Esophagus squamous epithelium (tissue), 5 donors: ENCODE measurements around the gene RNF126. TPM values are rescaled to one million over a fixed set of nuclear protein-coding genes. Genes with fewer than 3 reads are reported as not detected.
A peak's percentile ranks its signal among the peaks of the same experiment; 100 is the strongest.
"Not testable (repeated sequence)": the region's sequence is repeated elsewhere in the genome, so short reads cannot be mapped to it uniquely, and the experiment has no call there.

ENCODE experiments used
- DNase-seq: peaks from one replicate; lab custom pipeline; 2025; lab: John Stamatoyannopoulos, UW
- H3K27ac ChIP-seq, 4 donors: fragments of 200-600 bp; sonication (generic); one replicate each; pipeline ENCODE4 v1.5.1; 2016 to 2019; ENCODE audit warnings: mild to moderate bottlenecking in 1 of 4
- H3K27me3 ChIP-seq, 4 donors: fragments of 200-600 bp; sonication (generic); 1 replicate in 3 of 4; 2 replicates in 1 of 4; pipeline versions ENCODE4 v1.5.1 to v1.6.0; 2017 to 2021; ENCODE audit warnings: antibody characterized with exemption in 1 of 4
- H3K36me3 ChIP-seq, 3 donors: fragments of 200-600 bp; sonication (generic); one replicate each; pipeline ENCODE4 v1.5.1; 2016 to 2019
- H3K4me1 ChIP-seq, 3 donors: fragments of 200-600 bp; sonication (generic); one replicate each; pipeline ENCODE4 v1.5.1; 2017 to 2019
- H3K4me3 ChIP-seq, 4 donors: fragments of 200-600 bp; sonication (generic); 1 replicate in 3 of 4; 2 replicates in 1 of 4; pipeline ENCODE4 v1.5.1; 2016 to 2019; ENCODE audit warnings: mild to moderate bottlenecking in 2 of 4, moderate library complexity in 1 of 4
- H3K9me3 ChIP-seq, 3 donors: fragments of 200-600 bp; sonication (generic); one replicate each; pipeline ENCODE4 v1.5.1; 2016 to 2019
- POLR2A ChIP-seq, 4 donors: fragments of 450-650 bp; IDR thresholded peaks; one replicate each; pipeline ENCODE4 v1.6.1; 2017; ENCODE audit warnings: antibody characterized with exemption in 4 of 4, mild to moderate bottlenecking in 4 of 4, moderate library complexity in 3 of 4
- WGBS, 2 donors: methylation state at CpG; one replicate each; pipeline ENCODE4 v1.1.5; 2018; 5-methylcytosine and 5-hydroxymethylcytosine counted together
- intact Hi-C: fragments of 100-400 bp; cut with DNase I; formaldehyde crosslinking; loops from one replicate; pipeline ENCODE4 v1.15.0; 2022
- total RNA-seq, 4 donors: library from RNA; depleted of rRNA; stranded (reverse); fragments of >200 nt; gene quantifications; one replicate each; pipeline ENCODE4 v1.1.0, GENCODE V29; 2016
- TF ChIP-seq, protein P1 (sequence below), 6 experiments: fragments of 450-650 bp in 4 of 6; fragments of 200-600 bp in 2 of 6; sonication (generic) in 2 of 6; IDR thresholded peaks; one replicate each; pipeline ENCODE4 v1.5.1; 2016 to 2019; ENCODE audit warnings: antibody characterized with exemption in 6 of 6, mild to moderate bottlenecking in 4 of 6, moderate library complexity in 4 of 6
- donor health status: DM: yes; HTN: yes; CAD: no.

The RNF126 gene
- total RNA-seq, 4 donors from 2014 or later, result 82.1 to 118 (median 98.4) TPM

DNA sequence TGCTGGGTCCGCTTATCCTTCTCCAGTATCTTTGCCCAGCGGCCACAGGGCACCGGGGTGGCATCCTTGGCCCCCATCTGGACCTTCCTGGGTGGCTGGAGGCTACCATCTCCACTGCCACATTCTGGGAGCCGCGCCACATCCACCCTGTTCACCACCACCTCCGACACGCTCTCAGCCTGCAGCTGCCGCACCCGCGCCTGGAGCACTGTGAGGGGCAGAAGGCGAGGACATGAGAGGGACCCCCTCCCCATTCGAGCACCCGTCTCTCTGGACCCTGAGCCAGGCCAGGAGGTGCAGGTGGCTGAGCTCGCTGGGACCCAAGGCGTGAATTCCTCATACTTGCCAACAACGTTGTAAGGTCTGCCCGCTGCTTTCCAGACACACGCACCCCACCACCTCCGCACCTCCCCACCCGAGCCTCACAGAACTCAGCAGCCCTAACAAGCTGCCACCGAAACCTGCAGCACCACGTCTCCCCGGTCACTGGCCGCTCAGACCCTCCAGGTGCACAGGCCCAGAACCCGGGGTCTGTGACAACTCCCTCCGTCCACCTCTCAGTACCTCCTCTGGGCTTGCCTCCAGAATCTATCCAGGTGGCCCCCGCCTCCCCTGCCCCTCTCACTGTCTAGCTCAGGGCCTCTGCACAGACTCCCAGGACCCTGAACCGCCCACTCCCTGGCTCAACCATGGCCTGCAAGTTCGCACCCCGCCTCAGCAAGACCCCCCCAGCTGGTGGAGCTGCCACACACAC lies 32.9 kb downstream of the RNF126 start:
- 90% methylated on average over 2 to 24 of the region's 30 CpGs for WGBS, 2 donors
- Histone ChIP-seq H3K36me3 (peaks cover 0 to 62% (median 16%) of the 10 kb centered on the region in 3 donors), H3K4me1 (peaks cover 19 to 31% (median 20%) of the 10 kb centered on the region in 3 donors), H3K27ac (no peak overlapping the region), H3K4me3 (no peak overlapping the region), H3K27me3 (no peaks in the 10 kb centered on the region), H3K9me3 (no peaks in the 10 kb centered on the region)
- no peak for DNase-seq
- TF ChIP-seq, protein P1, sequence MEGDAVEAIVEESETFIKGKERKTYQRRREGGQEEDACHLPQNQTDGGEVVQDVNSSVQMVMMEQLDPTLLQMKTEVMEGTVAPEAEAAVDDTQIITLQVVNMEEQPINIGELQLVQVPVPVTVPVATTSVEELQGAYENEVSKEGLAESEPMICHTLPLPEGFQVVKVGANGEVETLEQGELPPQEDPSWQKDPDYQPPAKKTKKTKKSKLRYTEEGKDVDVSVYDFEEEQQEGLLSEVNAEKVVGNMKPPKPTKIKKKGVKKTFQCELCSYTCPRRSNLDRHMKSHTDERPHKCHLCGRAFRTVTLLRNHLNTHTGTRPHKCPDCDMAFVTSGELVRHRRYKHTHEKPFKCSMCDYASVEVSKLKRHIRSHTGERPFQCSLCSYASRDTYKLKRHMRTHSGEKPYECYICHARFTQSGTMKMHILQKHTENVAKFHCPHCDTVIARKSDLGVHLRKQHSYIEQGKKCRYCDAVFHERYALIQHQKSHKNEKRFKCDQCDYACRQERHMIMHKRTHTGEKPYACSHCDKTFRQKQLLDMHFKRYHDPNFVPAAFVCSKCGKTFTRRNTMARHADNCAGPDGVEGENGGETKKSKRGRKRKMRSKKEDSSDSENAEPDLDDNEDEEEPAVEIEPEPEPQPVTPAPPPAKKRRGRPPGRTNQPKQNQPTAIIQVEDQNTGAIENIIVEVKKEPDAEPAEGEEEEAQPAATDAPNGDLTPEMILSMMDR (IDR thresholded peaks at IDR 0.05), result no peak
- no peak for TF ChIP-seq POLR2A (IDR thresholded peaks at IDR 0.05)
- intact Hi-C loops, result no loop called here

DNA sequence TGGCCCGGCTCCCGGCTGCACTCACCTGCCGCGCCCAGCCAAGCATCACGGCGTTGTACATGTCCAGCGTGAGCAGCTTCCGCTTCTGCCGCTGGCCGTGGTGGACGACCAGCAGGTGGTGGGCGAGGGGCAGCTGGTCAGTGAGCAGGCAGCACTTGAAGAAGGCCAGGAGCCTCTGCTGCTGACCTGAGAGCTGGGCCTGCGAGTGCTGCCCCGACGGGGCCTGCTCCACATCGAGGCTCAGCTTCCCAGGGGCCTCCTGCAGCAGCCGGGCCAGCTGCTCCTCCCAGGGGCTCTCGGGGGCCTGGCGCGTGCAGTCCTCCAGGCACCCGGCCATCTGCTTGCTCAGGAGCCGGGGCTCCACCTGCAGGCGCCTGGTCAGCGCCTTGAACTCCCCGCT lies 33.5 kb downstream of the RNF126 start:
- H3K9me3 ChIP-seq, intact Hi-C loops, H3K4me3 ChIP-seq, H3K27me3 ChIP-seq, H3K27ac ChIP-seq, DNase-seq: not testable (repeated sequence)
- Histone ChIP-seq H3K36me3 (peaks cover 0 to 69% (median 16%) of the 10 kb centered on the region in 3 donors), H3K4me1 (peaks cover 19 to 26% (median 19%) of the 10 kb centered on the region in 3 donors)
- WGBS, 2 donors, result 86% methylated on average over 14 of the region's 25 CpGs; no CpG with 5 or more reads in 1 of the 2 donors

DNA sequence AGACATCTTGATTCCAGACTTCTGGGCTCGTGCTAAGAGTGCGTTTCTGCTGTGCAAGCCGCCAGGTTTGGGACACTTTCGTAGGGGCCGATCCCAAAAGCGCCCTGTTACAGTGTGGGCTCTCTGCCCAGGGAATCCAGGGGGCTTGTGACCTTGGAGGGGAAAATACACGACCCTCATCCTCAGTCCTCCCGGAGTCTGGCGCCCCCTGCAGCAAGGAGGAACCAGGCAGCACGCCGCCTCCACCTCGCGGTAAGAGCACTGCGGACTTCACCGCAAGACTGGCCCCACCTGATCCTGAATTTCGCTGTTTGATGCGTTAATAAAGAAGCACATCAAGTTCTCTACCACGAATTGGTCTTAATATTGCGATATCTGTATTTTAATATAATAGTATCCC lies 34.8 kb downstream of the RNF126 start:
- Histone ChIP-seq H3K27me3 (no peaks in the 10 kb centered on the region), H3K27ac (no peak overlapping the region), H3K9me3 (no peaks in the 10 kb centered on the region), H3K4me3 (no peak overlapping the region), H3K36me3 (peaks cover 0 to 82% (median 16%) of the 10 kb centered on the region in 3 donors), H3K4me1 (peaks cover 11 to 21% (median 12%) of the 10 kb centered on the region in 3 donors)
- no peak for DNase-seq
- intact Hi-C loops, result no loop called here
- TF ChIP-seq, protein P1 (IDR thresholded peaks at IDR 0.05), result peak in 1 of 6 experiments; percentile 22
- TF ChIP-seq POLR2A (IDR thresholded peaks at IDR 0.05), result no peak
- 81 to 87% methylated on average over 13 to 17 of the region's 19 CpGs for WGBS, 2 donors

DNA sequence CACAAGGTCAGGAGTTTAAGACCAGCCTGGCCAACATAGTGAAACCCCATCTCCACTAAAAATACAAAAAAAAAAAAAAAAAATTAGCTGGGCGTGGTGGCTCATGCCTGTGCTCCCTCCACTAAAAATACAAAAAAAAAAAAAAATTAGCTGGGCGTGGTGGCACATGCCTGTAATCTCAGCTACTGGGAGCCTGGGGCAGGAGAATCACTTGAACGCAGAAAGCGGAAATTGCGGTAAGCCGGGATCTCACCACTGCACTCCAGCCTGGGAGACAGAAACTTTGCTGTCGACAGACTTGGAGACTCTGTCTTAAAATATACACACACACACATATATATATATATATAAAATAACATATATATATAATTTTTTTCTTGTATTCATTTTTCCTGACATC lies 36.4 kb downstream of the RNF126 start:
- WGBS, 2 donors, result 48 to 54% methylated on average over 6 to 7 of the region's 7 CpGs
- DNase-seq, H3K4me1 ChIP-seq, H3K27ac ChIP-seq, H3K9me3 ChIP-seq, H3K4me3 ChIP-seq, intact Hi-C loops, H3K27me3 ChIP-seq: not testable (repeated sequence)
- peaks cover 14 to 93% (median 26%) of the 10 kb centered on the region in 3 donors for H3K36me3 ChIP-seq

DNA sequence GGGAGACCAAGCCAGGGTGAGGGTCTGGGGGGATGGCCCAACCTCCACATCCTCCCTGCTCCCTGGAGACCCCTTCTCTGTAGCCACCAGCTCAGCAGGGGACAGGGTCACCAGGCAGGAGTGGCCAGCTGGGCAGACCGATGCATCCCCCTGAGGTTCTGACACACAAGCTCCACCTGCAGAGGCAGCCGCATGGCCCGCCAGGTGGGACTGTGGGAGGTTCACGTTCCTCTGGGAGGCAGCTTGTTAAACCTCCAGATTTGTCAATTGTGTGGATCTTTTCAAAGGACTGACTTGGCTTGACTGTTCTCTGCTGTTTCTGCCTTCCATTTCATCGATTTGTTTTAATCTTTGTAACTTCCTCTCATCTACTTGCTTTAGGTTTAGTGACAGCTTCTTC lies 37.8 kb downstream of the RNF126 start:
- 82 to 87% methylated on average over 4 of the region's 5 CpGs for WGBS, 2 donors
- TF ChIP-seq, protein P1 (IDR thresholded peaks at IDR 0.05), result no peak
- no peak for TF ChIP-seq POLR2A (IDR thresholded peaks at IDR 0.05)
- no peak for DNase-seq
- no peaks in the 10 kb centered on the region for H3K9me3 ChIP-seq
- intact Hi-C loops, result no loop called here
- H3K4me3 ChIP-seq, result no peak overlapping the region
- no peaks in the 10 kb centered on the region for H3K27me3 ChIP-seq
- peaks cover 16 to 93% (median 27%) of the 10 kb centered on the region in 3 donors for H3K36me3 ChIP-seq
- H3K4me1 ChIP-seq, result peaks cover 0 to 6% (median 0%) of the 10 kb centered on the region in 3 donors
- H3K27ac ChIP-seq, result no peak overlapping the region

- Histone ChIP-seq H3K27ac (peak overlapping the region in 2 of 4 donors; percentile 14 to 26), H3K27me3 (no peaks in the 10 kb centered on the region), H3K9me3 (no peaks in the 10 kb centered on the region), H3K4me1 (peaks cover 0 to 6% (median 0%) of the 10 kb centered on the region in 3 donors), H3K36me3 (peaks cover 23 to 93% (median 34%) of the 10 kb centered on the region in 3 donors), H3K4me3 (no peak overlapping the region)
- TF ChIP-seq POLR2A (IDR thresholded peaks at IDR 0.05), result no peak
- TF ChIP-seq, protein P1 (IDR thresholded peaks at IDR 0.05), result no peak
- intact Hi-C loops, result no loop called here
- 93 to 100% methylated on average over 2 to 11 of the region's 24 CpGs for WGBS, 2 donors
- DNase-seq, result no peak
These were observed 38.4 kb downstream of the RNF126 start for GRCh38 chr19:624433-625109.
